HT1080 (cell line): Measurements from ENCODE around the gene RASSF4. TPM values are rescaled to one million over a fixed set of nuclear protein-coding genes. Genes with fewer than 3 reads are reported as not detected.
A peak's percentile ranks its signal among the peaks of the same experiment; 100 is the strongest.

Experiments
- DNase-seq: peaks from one replicate; pipeline ENCODE4 v3.0.0-alpha.2; 2015; ENCODE audit warnings: low read depth
- total RNA-seq: library from RNA; depleted of rRNA; stranded (reverse); fragments of >200 nt; shearing (Covaris generic); gene quantifications from 2 replicates; pipeline ENCODE4 v1.2.3, GENCODE V29; 2014

RASSF4 gene
- total RNA-seq, 1 experiment from 2014 or later = 7.8 TPM

DNA sequence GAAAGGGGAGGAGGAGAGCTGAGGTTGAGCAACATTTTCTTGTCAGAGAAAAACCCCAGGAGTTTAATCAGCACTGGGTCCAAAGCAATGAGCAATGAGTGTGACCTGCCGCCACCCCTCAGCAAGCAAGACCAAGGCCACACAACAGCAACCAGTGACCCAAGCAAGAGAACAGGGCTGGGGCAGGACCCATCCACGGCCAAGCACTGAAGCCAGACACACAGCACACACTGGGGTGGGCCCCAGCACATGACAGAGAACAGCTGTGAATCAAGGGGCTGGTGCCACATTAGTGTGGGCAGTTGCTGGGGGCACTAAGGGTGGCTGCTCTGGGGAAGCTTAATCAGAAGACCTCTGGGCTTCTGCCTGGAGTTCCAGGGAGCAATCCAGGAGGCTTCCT lies 32.2 kb upstream of the RASSF4 start:
- DNase-seq = no peak

GRCh38 chr10:44928462-44928861 lies 31.1 kb upstream of the RASSF4 start:
- no peak for DNase-seq

- no peak for DNase-seq
These were observed 30.0 kb upstream of the RASSF4 start for GRCh38 chr10:44929356-44930255.

GRCh38 chr10:44930904-44931620 lies 28.5 kb upstream of the RASSF4 start:
- DNase-seq = no peak

DNA sequence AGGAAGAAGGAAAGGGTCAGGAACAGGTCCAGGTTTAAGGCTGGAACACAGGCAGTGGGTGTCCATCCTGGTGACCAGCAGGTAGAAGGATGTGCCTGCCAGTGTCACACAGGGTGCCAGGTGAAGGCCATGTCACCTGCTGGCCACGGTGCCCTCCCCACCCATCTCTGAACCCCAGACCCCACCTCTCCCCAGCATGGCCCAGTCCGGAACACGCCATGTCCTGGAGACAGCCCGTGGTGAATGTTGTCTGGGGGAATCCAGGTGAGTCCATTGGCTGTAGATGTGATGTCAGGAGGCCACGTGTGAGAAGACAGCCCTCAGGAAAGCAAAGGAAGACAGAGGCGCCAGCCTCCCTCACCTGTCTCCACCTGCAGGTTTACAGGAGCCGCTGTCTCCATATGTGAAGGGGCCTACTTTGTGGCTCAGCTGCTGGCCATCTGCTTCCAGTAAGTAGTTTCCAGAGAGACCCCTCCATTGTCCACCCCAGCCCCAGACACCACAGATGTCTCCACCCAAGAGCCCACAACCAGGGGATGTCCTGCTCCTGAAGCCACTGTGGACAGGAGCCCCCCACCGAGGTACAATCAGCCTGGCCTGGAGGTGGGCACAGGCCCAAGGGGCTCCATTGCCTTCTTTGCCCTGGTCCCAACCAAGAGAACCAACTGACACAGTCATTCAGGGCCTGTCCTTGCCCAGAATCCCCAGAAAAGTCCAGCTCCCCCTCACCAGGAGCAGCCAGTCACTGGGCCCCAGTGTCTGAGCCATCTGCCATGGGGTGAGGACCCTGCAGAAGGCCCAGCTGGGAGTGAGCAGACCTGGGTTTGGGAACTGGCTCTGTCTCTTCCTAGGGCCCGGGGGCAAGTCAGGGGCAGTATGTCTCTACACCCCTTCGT lies 27.7 kb upstream of the RASSF4 start:
- DNase-seq = no peak

GRCh38 chr10:44932517-44933450 lies 26.8 kb upstream of the RASSF4 start:
- DNase-seq = peak; percentile 66

- DNase-seq = no peak
These were observed 25.9 kb upstream of the RASSF4 start for GRCh38 chr10:44933451-44934321.

- no peak for DNase-seq
These were observed 25.0 kb upstream of the RASSF4 start for GRCh38 chr10:44934416-44935200.

DNA sequence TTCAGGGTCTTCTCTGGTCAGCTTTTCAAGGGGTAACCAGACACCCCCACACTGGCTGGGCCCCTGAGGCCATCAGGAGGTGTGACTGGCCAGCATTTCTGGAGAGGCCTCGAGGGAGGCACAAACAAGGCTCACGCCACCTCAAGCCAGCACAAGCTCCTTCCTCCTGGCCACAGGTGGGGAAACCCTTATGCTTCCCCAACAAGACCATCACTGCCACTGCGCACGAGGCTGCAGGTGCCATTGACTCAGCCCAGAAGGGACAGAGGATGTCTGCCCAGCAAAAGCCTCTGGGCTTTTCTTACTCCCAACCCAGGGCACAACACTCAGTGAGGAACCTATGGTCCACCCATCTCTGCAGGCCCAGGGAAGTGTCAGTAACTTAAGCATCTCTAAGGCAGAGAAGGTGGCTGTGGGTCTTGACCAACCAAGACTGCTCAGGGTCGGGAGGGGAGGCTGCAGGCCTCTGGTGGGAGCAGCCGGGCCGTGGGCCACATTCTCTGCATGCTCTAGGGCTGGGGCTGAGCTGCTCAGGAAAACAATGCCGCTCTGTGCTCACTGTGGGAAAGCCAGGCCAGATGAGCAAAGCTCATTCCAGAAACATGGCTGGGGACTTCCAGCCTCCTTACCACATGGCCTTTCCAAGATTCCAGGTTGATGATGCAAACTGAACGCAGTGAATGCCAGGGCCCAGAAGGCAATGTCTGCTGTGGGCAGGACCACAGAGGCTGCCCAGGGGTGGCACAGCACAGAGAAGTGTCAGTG lies 24.2 kb upstream of the RASSF4 start:
- DNase-seq = peak; percentile 85

DNA sequence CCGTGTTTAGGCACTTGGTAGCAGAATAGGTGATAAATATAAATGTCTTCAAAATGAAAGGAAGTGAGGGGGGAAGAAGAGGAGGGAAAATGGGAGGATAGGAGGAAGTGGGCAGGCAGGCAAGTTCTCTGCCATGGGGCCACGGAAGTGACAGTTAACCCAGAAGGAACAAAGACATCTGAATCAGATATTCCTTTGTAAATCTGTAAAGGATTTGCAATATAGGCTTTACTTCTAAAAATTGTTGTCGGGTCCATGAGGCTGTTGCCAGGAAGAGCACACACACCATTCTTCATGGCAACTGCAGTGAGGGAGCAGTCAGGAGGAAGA lies 23.7 kb upstream of the RASSF4 start:
- no peak for DNase-seq

GRCh38 chr10:44936314-44936975 lies 23.2 kb upstream of the RASSF4 start:
- DNase-seq = no peak

- no peak for DNase-seq
These were observed 22.2 kb upstream of the RASSF4 start for GRCh38 chr10:44937196-44938005.

- no peak for DNase-seq
These were observed 20.6 kb upstream of the RASSF4 start for GRCh38 chr10:44938956-44939355.

DNA sequence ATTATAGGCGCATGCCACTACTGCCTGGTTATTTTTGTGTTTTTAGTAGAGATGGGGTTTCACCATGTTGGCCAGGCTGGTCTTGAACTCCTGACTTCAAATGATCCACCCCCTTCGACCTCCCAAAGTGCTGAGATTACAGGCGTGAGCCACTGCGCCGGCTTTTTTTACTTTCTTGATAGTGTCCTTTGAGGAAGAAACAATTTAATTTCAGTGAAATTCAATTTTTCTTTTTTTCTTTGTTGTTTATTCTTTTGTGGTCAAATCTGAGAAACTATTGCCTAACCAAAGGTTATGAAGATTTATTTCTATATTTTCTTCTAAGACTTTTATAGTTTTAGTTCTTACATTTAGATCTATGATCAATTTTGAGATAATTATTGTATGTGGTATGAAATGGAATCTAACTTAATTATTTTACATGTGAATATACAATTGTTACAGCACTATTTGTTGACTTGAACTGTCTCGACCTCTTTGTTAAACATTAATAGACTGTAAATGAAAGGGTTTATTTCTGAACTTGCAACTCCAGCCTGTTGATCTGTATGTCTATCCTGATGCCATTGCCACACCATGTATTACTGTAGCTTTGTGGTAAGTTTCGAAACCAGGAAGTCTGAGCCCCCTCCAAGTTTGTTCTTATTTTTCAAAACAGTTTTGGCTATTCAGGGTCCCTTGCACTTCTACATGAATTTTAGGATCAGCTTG lies 19.8 kb upstream of the RASSF4 start:
- DNase-seq = no peak

- no peak for DNase-seq
These were observed 15.2 kb upstream of the RASSF4 start for GRCh38 chr10:44944354-44944753.

DNA sequence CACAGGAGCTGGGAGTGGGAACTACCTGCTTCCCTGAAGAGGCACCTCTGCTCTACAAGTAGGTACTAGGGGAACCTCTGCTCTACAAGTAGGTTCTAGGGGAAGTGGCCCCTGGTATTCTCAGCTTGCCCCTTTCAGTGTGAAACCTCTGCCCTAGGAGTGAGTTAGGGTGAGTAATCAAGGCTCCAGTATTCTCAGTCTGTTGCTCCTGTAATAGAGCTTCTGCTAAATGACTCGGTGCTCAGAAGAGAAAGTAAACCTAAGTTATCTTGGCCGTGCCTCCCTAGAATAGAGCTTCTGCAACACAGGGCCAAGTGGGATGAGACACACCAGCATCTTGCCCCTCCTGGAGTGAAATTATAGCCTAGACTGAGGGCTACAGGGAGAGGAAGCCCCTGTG lies 13.4 kb upstream of the RASSF4 start:
- DNase-seq = peak; percentile 52
